GM18951 (cell line): Measurements from ENCODE around the gene CYS1.
A peak's percentile ranks its signal among the peaks of the same experiment; 100 is the strongest.
"Not testable (repeated sequence)": the region's sequence is repeated elsewhere in the genome, so short reads cannot be mapped to it uniquely, and the experiment has no call there.

Experiments used
- POLR2A ChIP-seq: IDR thresholded peaks from 4 replicates; pipeline ENCODE4 v1.6.1; 2011; ENCODE audit warnings: mild to moderate bottlenecking; ENCODE audit not compliant: insufficient read length, insufficient read depth; ENCODE audit errors: extremely low read depth
- in situ Hi-C: fragments of 300-500 bp; cut with MboI; formaldehyde crosslinking; loops from one replicate; pipeline ENCODE4 v1.12.0; 2022; ENCODE audit warnings: low sequenced_read_pairs, mixed read lengths, inconsistent platforms; ENCODE audit not compliant: unreplicated experiment

The CYS1 gene

GRCh38 chr2:10032746-10033105, 47.5 kb downstream of the CYS1 start:
- no peak for TF ChIP-seq POLR2A

DNA sequence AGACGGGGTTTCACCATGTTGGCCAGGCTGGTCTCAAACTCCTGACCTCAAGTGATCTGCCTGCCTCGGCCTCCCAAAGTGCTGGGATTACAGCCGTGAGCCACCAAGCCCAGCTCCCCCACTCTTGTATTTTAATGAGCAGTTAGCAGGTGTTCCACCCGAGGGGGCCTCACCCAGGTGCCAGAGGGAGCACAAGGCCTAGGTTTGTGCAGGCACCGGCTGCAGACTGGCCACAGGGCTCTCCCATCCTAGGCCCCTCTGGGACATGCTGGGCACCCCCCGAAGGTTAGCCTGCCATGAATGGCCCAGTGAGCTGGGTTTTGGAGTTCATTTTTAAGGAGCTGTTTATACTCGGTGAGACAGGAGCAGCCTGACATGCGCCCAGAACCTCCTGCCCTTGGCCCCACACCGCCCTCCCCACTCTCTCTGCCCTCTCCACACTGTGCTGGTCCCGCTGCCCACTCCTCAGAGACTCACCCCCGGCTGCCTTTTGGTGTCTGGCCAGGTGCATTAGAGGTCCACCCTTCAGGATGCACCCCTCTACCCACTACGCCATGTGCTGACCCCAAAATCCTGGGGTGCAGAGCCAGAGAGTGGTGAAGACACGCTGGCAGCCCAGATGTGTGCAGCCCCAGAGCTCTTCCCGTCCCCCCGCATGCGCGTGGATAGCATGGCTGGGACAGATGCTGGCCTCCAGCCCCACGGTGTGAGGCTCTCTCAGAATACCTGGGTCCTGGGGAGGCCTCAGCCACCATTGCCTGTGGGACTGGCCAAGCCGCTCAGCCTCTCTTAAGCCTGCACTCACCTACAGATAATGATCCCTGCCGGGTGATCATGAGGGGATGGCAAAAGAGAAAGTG, 48.1 kb downstream of the CYS1 start:
- TF ChIP-seq POLR2A: no peak
- in situ Hi-C loops: no loop called here

More at GRCh38 chr2:10032746-10033105, 47.5 kb downstream of the CYS1 start:
- in situ Hi-C loops: no loop called here

GRCh38 chr2:10030798-10031197, 49.4 kb downstream of the CYS1 start:
- in situ Hi-C loops: not testable (repeated sequence)

DNA sequence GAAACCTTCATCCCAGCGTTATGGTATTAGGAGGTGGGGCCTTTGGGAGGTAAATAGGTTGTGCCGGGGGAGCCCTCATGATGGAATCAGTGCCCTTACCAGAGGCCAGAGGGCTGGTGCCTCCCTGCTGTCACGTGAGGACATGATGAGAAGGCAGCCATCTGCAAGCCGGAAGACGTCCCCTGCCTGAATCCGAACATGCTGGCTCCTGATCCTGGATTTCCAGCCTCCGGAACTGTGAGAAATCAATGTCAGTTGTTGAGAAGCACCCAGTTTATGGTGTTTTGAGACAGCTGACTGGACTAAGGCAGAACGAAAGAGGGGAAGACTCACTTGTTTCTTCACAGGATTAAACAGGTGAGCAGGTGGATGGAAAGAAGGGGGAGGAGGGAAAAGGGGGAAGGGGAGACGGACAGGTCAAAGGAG, 49.9 kb downstream of the CYS1 start:
- no peak for TF ChIP-seq POLR2A
- in situ Hi-C loops: no loop called here

- in situ Hi-C loops: no loop called here
- no peak for TF ChIP-seq POLR2A
These were observed 50.4 kb downstream of the CYS1 start for GRCh38 chr2:10029875-10030223.

DNA sequence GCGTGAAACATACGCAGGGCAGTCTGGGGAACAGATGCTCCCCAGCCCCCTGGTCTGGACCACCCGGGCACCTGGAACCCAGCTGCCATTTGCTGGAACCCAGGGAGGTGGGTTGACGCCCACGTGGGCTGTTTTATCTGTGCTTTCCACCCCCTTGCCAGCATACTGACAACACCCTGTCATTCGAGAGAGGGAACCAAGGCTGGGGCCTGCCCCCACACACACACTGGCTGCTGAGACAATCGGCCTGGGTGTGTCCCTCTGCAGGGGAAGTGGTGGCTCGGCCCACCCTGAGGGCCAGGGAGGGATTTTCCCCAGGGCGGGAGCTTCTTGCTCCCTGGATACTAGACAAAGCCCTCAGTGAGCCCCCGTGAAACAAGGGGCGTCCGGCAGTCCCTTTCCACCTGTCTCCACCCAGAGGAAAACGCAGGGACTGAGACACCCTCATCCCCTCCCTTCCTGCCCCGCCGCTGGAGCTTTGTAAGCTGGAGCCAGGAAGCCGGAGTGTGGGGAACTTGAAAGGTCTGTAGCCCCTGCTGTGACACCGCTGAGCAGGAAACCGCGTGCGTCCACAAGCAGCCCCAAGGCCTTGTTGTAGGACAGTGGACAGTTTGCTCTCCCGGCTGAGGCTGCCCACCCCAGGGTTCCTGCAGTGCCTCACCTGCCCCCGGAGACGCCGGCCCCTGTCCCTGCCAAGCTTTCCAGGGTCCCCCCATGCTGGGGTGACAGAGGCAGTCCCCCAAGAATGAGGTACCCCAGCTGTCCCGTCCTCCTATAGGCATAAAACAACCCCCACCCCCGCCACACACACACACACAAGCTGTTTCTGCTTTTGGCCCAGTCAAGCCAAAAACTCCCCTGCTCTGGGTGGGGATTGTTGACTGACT, 51.0 kb downstream of the CYS1 start:
- peak; percentile 14 for TF ChIP-seq POLR2A
- in situ Hi-C loops: no loop called here

DNA sequence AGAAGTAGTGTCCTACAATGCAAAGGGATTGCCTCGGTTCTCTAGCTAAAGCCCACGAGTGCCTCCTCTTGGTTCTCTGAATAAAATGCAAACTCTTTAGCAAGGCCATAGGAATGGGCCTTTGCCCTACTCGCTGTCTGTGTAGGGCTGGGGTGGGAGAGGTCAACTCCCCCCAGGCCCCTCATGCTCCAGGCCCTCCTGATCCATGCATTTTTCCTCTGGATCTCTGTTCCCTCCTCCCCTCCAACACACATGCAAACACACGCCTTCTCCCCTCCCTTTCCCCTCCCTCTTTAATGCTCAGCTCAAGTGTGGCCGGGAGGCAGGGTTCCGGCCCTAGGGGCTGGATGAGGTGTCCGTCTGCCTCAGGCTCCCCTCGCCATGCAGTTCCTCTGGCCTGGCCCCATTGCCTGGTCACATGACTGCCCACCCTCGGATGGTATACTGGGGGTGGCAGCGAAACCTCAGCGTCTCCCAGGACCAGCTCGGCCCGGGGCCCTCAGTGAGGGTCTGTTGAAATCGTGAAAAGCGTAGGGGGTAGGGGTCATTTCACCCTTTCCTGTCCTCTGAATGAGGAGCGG, 51.7 kb downstream of the CYS1 start:
- TF ChIP-seq POLR2A: no peak
- in situ Hi-C loops: no loop called here

DNA sequence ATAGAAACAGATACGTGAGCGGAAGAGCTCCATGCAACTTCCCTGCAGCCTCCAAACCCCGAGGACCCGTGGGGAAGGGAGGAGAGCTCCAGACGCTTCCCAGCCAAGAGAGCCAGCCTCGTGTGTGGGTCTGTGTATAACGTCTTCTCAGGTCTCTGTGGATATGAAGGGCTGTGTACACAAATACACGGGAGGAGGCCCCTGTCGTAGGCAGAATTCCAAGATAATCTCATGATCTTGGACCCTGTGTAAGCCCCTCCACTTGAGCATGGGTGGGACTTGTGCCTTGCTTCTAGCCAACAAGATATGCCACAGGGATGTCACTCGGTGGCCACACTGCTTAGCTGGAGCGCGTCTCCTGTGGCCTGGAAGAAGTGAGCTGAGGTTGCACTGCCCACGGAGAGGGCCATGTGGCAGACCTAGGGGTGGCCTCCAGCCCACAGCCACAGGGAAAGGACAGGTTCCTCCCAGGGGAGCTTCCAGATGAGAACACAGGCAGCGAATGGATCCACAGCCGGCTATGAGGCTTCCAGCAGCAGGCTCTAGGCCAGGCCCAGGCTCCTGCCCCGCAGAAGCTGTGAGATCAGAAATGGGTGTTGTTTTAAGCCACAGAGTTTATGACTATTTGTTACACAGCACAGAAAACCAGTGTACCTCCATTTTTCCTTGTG, 52.4 kb downstream of the CYS1 start:
- in situ Hi-C loops: no loop called here
- no peak for TF ChIP-seq POLR2A

DNA sequence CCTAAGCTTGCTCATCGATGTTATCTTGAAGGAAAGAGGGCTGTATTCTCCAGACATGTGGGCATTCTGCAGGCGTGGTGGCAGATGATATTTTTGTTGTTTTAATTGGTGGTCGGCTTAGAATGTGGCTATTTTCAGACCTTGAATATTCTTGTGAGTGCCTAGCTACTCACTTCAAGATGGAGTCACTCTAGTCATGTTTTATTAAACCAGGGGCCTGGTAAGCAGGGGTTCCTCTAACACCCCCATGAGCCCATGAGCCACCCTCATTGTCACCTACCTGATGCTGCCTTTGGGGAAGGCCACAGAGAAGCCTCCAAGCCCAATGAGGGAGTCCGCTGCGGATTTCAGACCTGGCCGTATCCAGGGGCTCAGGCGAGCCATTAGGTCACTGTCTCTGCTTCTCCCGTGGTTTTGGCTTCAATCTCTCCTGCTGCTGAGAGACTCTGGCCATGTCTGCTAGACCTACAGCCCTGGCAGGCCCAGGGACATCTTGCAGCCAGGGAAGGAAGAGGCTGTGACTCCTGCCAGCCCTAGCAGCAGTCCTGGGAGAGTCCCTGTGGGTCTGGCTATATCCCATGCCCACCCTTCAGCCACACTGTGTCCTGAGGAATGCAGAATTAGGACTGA, 53.2 kb downstream of the CYS1 start:
- TF ChIP-seq POLR2A: no peak
- in situ Hi-C loops: no loop called here

DNA sequence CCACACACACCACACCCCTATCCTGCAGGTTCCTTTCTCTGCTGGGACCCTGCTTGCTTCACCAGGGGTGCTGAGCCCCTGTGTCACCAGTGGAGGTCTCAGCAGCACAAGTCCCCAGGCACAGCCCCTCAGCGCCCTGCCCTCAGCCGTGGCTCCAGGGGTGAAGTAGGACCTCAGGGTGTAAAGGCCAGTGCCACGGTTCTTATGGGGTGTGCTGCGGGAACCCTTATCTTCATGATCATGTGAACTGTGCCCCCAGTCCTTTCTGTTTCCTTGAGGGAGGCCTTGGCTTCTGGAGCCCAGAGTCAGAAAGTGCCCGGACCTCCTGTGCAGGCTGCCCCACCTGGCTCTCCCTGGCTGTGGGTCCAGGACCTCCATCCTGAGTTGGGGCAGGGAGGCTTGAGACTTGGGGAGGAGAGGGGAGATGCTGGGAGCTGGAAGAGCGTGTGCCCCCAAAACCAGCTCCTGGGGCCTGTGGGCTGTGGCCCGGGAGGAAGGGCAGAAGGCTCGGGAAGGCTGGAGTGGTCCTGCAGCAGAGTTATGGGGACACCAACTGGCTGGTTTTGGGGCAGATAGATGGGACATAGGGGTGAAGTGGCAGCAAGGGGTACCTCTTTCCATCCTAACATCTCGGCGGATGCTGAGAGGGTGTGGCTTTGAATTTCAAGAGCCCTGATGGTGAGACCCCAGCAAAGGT, 57.1 kb downstream of the CYS1 start:
- in situ Hi-C loops: no loop called here
- TF ChIP-seq POLR2A: no peak

DNA sequence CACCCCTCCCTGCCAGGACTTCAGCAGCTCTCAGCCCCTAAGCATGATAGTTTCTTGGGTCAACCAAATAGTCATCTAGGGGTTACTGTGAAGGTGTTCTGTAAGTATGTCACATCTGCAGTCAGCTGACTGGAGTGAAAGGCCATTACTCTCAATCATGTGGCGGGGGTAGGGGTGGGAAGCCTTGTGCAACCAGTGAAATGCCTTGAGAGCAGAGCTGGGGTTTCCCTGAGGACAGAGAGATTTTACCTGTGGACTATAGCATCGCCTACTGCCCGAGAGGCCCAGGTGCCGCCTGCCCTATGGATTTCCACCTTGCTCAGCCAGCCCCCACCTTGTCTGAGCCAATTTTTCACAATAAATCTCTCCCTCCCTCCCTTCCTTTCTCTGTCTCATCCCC, 57.8 kb downstream of the CYS1 start:
- no peak for TF ChIP-seq POLR2A
- in situ Hi-C loops: no loop called here

DNA sequence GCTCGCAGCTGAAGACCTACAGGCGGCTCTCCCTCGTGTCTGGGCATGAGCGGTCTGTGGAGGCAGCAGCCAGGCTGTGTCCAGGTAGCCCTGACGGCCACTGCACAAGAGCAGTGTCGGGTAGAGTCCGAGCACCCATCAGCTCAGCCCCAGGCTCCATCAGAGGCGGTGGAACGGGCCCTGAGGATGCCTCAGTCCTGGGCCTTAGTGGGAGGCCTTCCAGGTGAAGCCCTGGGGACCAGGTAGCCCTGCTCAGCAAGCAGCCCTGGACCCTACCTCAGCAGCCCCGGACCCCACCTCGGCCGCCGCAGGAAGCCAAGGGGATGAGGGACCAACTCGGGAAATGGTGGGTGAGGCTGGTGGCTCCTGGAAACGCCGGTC, 58.2 kb downstream of the CYS1 start:
- in situ Hi-C loops: no loop called here
- TF ChIP-seq POLR2A: no peak
